PC-9 (cell line): ENCODE data around the gene BCL2A1.

ENCODE experiments used
- CTCF ChIP-seq: fragments of 200-600 bp; sonication (generic); conservative IDR thresholded peaks from 2 replicates; pipeline ENCODE4 v1.6.1; 2017; ENCODE audit warnings: mixed run types, antibody characterized with exemption, mild to moderate bottlenecking, moderate library complexity
- EZH2 ChIP-seq: fragments of 200-600 bp; sonication (generic); IDR thresholded peaks from 2 replicates; pipeline ENCODE4 v1.8.0; 2017; ENCODE audit warnings: antibody characterized with exemption, low read depth

DNA sequence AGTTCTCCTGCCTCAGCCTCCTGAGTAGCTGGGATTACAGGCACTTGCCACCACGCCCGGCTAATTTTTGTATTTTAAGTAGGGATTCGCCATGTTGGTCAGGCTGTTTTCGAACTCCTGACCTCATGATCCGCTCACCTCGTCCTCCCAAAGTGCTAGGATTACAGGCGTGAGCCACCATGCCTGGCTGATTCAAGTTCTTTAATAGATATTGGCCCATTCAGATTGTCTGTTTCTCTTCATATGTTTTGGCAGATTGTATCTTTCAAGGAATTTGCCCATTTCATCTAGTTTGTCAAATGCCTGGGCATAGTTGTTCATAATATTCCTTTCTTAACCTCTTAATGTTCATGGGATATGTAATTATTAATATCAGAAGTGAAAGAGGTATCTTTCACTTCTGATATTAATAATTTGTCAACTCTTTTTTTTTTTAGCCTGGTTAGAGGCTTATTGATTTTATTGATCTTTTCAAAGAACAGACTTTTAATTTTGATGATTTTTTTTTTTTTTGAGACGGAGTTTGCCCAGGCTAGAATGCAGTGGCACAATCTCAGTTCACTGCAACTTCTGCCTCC is 48.3 kb upstream of the BCL2A1 start:
- TF ChIP-seq CTCF (no peak), EZH2 (no peak)
